ENCODE results near the gene PRRT1.
"Not testable (repeated sequence)": the region's sequence is repeated elsewhere in the genome, so short reads cannot be mapped to it uniquely, and the experiment has no call there.

Gene PRRT1

GRCh38 chr6:32102255-32102654, 49.5 kb downstream of the PRRT1 start:
- H4K20me1 ChIP-seq (ENCODE audit: insufficient read depth, low read length) = no peaks in the 10 kb centered on the region
- H3K27ac ChIP-seq (ENCODE audit: low read length) = no peak overlapping the region
- H3K4me2 ChIP-seq (ENCODE audit: insufficient read depth, low read length) = no peak overlapping the region
- H3K9me3 ChIP-seq (ENCODE audit: insufficient read depth, low read length, severe bottlenecking) = no peaks in the 10 kb centered on the region
- TF ChIP-seq EZH2 (IDR thresholded peaks at IDR 0.05; ENCODE audit: borderline replicate concordance, low read depth, low read length, severe bottlenecking) = no peak
- no peak overlapping the region for H2AFZ ChIP-seq (ENCODE audit: low read depth, low read length)
- H3K4me1 ChIP-seq (ENCODE audit: insufficient read depth, low read length) = no peaks in the 10 kb centered on the region
- no peak overlapping the region for H3K9ac ChIP-seq (ENCODE audit: low read depth, low read length)
- H3K27me3 ChIP-seq (ENCODE audit: insufficient read depth, low read length, poor library complexity) = peaks cover 5% of the 10 kb centered on the region
- no peak for ATAC-seq (ENCODE audit: insufficient read depth, low read depth)
- H3K79me2 ChIP-seq (ENCODE audit: insufficient read depth, low read length) = no peaks in the 10 kb centered on the region
- no peak for DNase-seq
- no peak overlapping the region for H3K4me3 ChIP-seq (ENCODE audit: low read depth in 1 of 2, low read length in 2 of 2)
- H3K36me3 ChIP-seq (ENCODE audit: insufficient read depth, low read length) = no peaks in the 10 kb centered on the region

DNA sequence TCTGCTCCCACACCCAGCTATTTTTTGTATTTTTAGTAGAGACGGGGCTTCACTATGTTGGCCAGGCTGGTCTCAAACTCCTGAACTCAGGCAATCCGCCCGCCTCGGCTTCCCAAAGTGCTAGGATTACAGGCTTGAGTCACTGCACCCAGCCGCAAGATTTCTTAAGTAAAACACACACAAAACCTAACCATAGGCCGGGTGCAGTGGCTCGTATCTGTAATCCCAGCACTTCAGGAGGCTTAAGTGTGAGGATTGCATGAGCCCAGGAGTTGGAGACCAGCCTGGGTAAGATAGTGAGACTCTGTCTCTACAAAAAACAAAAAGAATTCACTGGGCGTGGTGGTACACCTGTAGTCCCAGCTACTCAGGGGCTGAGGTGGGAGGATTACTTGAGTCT, 51.5 kb downstream of the PRRT1 start:
- H3K36me3 ChIP-seq (ENCODE audit: insufficient read depth, low read length); H3K9me3 ChIP-seq (ENCODE audit: insufficient read depth, low read length, severe bottlenecking); H4K20me1 ChIP-seq (ENCODE audit: insufficient read depth, low read length); H2AFZ ChIP-seq (ENCODE audit: low read depth, low read length); H3K9ac ChIP-seq (ENCODE audit: low read depth, low read length); DNase-seq; H3K27me3 ChIP-seq (ENCODE audit: insufficient read depth, low read length, poor library complexity); ATAC-seq (ENCODE audit: insufficient read depth, low read depth); H3K27ac ChIP-seq (ENCODE audit: low read length); H3K4me3 ChIP-seq (ENCODE audit: low read depth in 1 of 2, low read length in 2 of 2); H3K79me2 ChIP-seq (ENCODE audit: insufficient read depth, low read length); H3K4me1 ChIP-seq (ENCODE audit: insufficient read depth, low read length); H3K4me2 ChIP-seq (ENCODE audit: insufficient read depth, low read length): not testable (repeated sequence)

All from DND-41 (cell line).